Adrenal gland (tissue), 12 donors: Measurements from ENCODE around the gene LRRC8D. TPM values are rescaled to one million over a fixed set of nuclear protein-coding genes. Genes with fewer than 3 reads are reported as not detected.

ENCODE experiments used
- DNase-seq, 7 donors: peaks; one replicate each; pipeline ENCODE4 v3.0.0-alpha.2; 2019 to 2020
- H3K27ac ChIP-seq, 5 donors: fragments of 200-600 bp; sonication (generic) in 4 of 5; 1 replicate in 3 of 5; 2 replicates in 2 of 5; pipeline versions ENCODE4 v1.5.1 to v1.8.0; 2016 to 2020; ENCODE audit warnings: mild to moderate bottlenecking in 1 of 5
- H3K27me3 ChIP-seq: fragments of 200-600 bp; 2 replicates; pipeline ENCODE4 v1.8.0; 2021
- H3K36me3 ChIP-seq, 2 donors: fragments of 200-600 bp; replicated peaks in 1 of 2; 1 replicate in 1 of 2; 2 replicates in 1 of 2; pipeline versions ENCODE4 v1.5.1 to v1.8.0; 2018 to 2022
- H3K4me1 ChIP-seq, 2 donors: fragments of 200-600 bp; replicated peaks in 1 of 2; 1 replicate in 1 of 2; 2 replicates in 1 of 2; pipeline versions ENCODE4 v1.5.1 to v1.8.0; 2018 to 2021
- H3K4me3 ChIP-seq, 4 donors: fragments of 200-600 bp; sonication (generic) in 3 of 4; one replicate each; pipeline ENCODE4 v1.5.1; 2016 to 2018
- H3K9me3 ChIP-seq, 3 donors: fragments of 200-600 bp; sonication (generic) in 1 of 3; replicated peaks in 1 of 3; 1 replicate in 2 of 3; 2 replicates in 1 of 3; pipeline versions ENCODE4 v1.5.1 to v1.8.0; 2016 to 2021
- CTCF ChIP-seq, 6 experiments: fragments of 450-650 bp in 4 of 6; fragments of 200-600 bp in 2 of 6; sonication (generic) in 1 of 6; IDR thresholded peaks; 1 replicate in 5 of 6; 2 replicates in 1 of 6; pipeline versions ENCODE4 v1.5.1 to v1.8.0; 2016 to 2021; ENCODE audit warnings: antibody characterized with exemption in 6 of 6, mild to moderate bottlenecking in 2 of 6, moderate library complexity in 1 of 6
- POLR2A ChIP-seq, 2 donors: fragments of 450-650 bp; IDR thresholded peaks; one replicate each; pipeline ENCODE4 v1.6.1; 2017; ENCODE audit warnings: antibody characterized with exemption in 2 of 2, mild to moderate bottlenecking in 2 of 2, moderate library complexity in 1 of 2
- WGBS, 4 donors: extraction: QIAGEN DNeasy Blood & Tissue Kit in 2 of 4; methylation state at CpG; one replicate each; pipeline versions ENCODE4 v1.1.5 to v1.1.7; 2013 to 2017; 5-methylcytosine and 5-hydroxymethylcytosine counted together
- intact Hi-C, 2 donors: fragments of 100-400 bp; cut with DNase I; formaldehyde crosslinking; loops; one replicate each; pipeline versions ENCODE4 v1.14.1 to v1.15.0; 2022 to 2023
- polyA plus RNA-seq, 3 donors: library from polyadenylated mRNA; stranded (reverse); fragments of 200-250 nt in 2 of 3; fragments of 350-450 nt in 1 of 3; fragmentation: Illumina TruSeq in 1 of 3; extraction: RNeasy Lipid Tissue Mini Kit (QIAGEN cat#74804) in 1 of 3; gene quantifications; one replicate each; pipeline ENCODE4 v1.2.3, GENCODE V29; 2013 to 2014
- total RNA-seq, 9 donors: library from RNA; depleted of rRNA in 4 of 9; stranded (reverse); fragments of >200 nt in 4 of 9; fragments of 120-200 nt in 1 of 9; fragmentation: NEBNext Ultra II Directional in 1 of 9; extraction: Animal tissue kit (Norgen Biotek cat#: 25700) in 1 of 9; gene quantifications; one replicate each; pipeline versions ENCODE4 v1.1.0 to v1.2.4, GENCODE V29; 2013 to 2023
- donor health status: healthy with polysubstance abuse.
- donor health status: Bipolar disorder and iron deficiency.
- donor health status: DM: yes; HTN: yes; CAD: no.
- donor health status: DM: no; HTN: no; CAD: no.
- donor health status: DM: no; HTN: no; CAD: no.
- donor health status: DM: yes; HTN: yes; CAD: no.

The LRRC8D gene
- total and polyA plus RNA-seq, 12 donors = 13.9 to 79.8 (median 57.2) TPM

GRCh38 chr1:89816366-89816765 lies 4.5 kb upstream of the LRRC8D start:
- intact Hi-C loops = no loop called here
- TF ChIP-seq POLR2A (IDR thresholded peaks at IDR 0.05) = no peak
- TF ChIP-seq CTCF (IDR thresholded peaks at IDR 0.05) = no peak
- no peaks in the 10 kb centered on the region for H3K36me3 ChIP-seq
- H3K27me3 ChIP-seq = no peaks in the 10 kb centered on the region
- peaks cover 0 to 6% of the 10 kb centered on the region in 2 donors for H3K4me1 ChIP-seq
- 87 to 94% (median 89%) methylated on average over 2 of the region's 2 CpGs for WGBS, 4 donors
- H3K9me3 ChIP-seq = no peaks in the 10 kb centered on the region
- no peak for DNase-seq
- H3K27ac ChIP-seq = no peak overlapping the region
- H3K4me3 ChIP-seq = no peak overlapping the region

GRCh38 chr1:89821322-89822108 lies 683 bp downstream of the LRRC8D start:
- TF ChIP-seq POLR2A (IDR thresholded peaks at IDR 0.05) (no peak), CTCF (IDR thresholded peaks at IDR 0.05) (peak in 1 of 6 experiments; percentile 33)
- WGBS, 4 donors = 0 to 1% (median 1%) methylated on average over 9 to 73 of the region's 73 CpGs
- peak; percentile 38 to 64 (median 49) for DNase-seq
- H3K36me3 ChIP-seq = no peaks in the 10 kb centered on the region
- peak overlapping the region in 4 of 5 donors; percentile 64 to 89 (median 75) for H3K27ac ChIP-seq
- intact Hi-C loops = no loop called here
- no peaks in the 10 kb centered on the region for H3K9me3 ChIP-seq
- peak overlapping the region; percentile 51 to 95 (median 80) for H3K4me3 ChIP-seq
- peaks cover 0 to 19% of the 10 kb centered on the region in 2 donors for H3K4me1 ChIP-seq
- no peaks in the 10 kb centered on the region for H3K27me3 ChIP-seq

GRCh38 chr1:89822109-89822962 lies 1.5 kb downstream of the LRRC8D start:
- H3K4me1 ChIP-seq = peaks cover 0 to 19% of the 10 kb centered on the region in 2 donors
- H3K4me3 ChIP-seq = peak overlapping the region in 3 of 4 donors; percentile 51 to 85 (median 76)
- no peaks in the 10 kb centered on the region for H3K27me3 ChIP-seq
- no peaks in the 10 kb centered on the region for H3K36me3 ChIP-seq
- peak overlapping the region in 2 of 5 donors; percentile 69 to 81 for H3K27ac ChIP-seq
- no peaks in the 10 kb centered on the region for H3K9me3 ChIP-seq
- no peak for DNase-seq
- WGBS, 4 donors = 54 to 64% (median 57%) methylated on average over 17 of the region's 17 CpGs
- no peak for TF ChIP-seq CTCF (IDR thresholded peaks at IDR 0.05)
- no peak for TF ChIP-seq POLR2A (IDR thresholded peaks at IDR 0.05)
- intact Hi-C loops = no loop called here

- H3K36me3 ChIP-seq = no peaks in the 10 kb centered on the region
- no peaks in the 10 kb centered on the region for H3K9me3 ChIP-seq
- TF ChIP-seq POLR2A (IDR thresholded peaks at IDR 0.05) (no peak), CTCF (IDR thresholded peaks at IDR 0.05) (no peak)
- no peaks in the 10 kb centered on the region for H3K27me3 ChIP-seq
- intact Hi-C loops = no loop called here
- no peak overlapping the region for H3K27ac ChIP-seq
- peak in 1 of 7 donors; percentile 40 for DNase-seq
- H3K4me3 ChIP-seq = peak overlapping the region in 1 of 4 donors; percentile 85
- WGBS, 4 donors = 49 to 55% (median 51%) methylated on average over 4 of the region's 4 CpGs
- H3K4me1 ChIP-seq = peaks cover 0 to 19% of the 10 kb centered on the region in 2 donors
Observed at GRCh38 chr1:89822999-89823628, 2.3 kb downstream of the LRRC8D start.
